Nephron progenitor cell (in vitro differentiated cells): ENCODE results near the gene CALHM1.

Source experiments
- DNase-seq: peaks from one replicate; pipeline ENCODE4 v3.0.0; 2021
- H3K27ac Mint-ChIP-seq: 2 replicates; pipeline ENCODE4 v1.8.0; 2021; ENCODE audit warnings: mild to moderate bottlenecking, moderate library complexity, mixed read lengths
- H3K27me3 Mint-ChIP-seq: 2 replicates; pipeline ENCODE4 v1.8.0; 2021; ENCODE audit warnings: mild to moderate bottlenecking, low read depth, mixed read lengths; ENCODE audit not compliant: poor library complexity
- H3K36me3 Mint-ChIP-seq: 2 replicates; pipeline ENCODE4 v1.8.0; 2021; ENCODE audit warnings: low read depth, mixed read lengths
- H3K4me1 Mint-ChIP-seq: 2 replicates; pipeline ENCODE4 v1.8.0; 2021; ENCODE audit warnings: mixed read lengths
- H3K4me3 Mint-ChIP-seq: 2 replicates; pipeline ENCODE4 v1.8.0; 2021; ENCODE audit warnings: mild to moderate bottlenecking, moderate library complexity, mixed read lengths
- H3K9me3 Mint-ChIP-seq: 2 replicates; pipeline ENCODE4 v1.8.0; 2021; ENCODE audit warnings: mild to moderate bottlenecking, moderate library complexity, mixed read lengths
- TF ChIP-seq, protein P1 (sequence below): fragments of 200-600 bp; sonication (generic); IDR thresholded peaks from 2 replicates; pipeline ENCODE4 v1.5.0; 2021; ENCODE audit warnings: antibody characterized with exemption

The CALHM1 gene

DNA sequence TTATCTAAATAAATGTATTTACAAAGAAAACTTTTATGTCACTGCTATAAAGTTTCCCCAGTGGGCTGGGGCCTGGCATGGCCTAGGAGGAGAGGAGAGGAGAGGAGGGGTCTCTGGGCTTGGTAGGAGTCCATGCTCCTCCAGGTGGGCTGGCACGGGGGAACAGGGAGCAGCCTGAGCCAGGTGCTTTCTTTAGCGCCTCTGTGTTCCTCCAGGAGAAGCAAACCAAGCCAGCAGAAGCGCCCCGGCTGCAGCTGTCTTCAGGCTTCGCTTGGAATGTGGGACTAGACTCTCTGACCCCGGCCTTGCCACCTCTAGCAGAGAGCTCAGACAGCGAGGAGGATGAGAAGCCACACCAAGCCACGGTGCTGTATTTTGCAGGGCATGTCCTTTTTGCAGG lies 17.1 kb downstream of the CALHM1 start:
- Mint-ChIP-seq H3K36me3 (peaks cover 57% of the 10 kb centered on the region), H3K27ac (peak overlapping the region; percentile 54), H3K9me3 (no peaks in the 10 kb centered on the region), H3K27me3 (no peaks in the 10 kb centered on the region), H3K4me1 (no peaks in the 10 kb centered on the region), H3K4me3 (no peak overlapping the region)
- TF ChIP-seq, protein P1, sequence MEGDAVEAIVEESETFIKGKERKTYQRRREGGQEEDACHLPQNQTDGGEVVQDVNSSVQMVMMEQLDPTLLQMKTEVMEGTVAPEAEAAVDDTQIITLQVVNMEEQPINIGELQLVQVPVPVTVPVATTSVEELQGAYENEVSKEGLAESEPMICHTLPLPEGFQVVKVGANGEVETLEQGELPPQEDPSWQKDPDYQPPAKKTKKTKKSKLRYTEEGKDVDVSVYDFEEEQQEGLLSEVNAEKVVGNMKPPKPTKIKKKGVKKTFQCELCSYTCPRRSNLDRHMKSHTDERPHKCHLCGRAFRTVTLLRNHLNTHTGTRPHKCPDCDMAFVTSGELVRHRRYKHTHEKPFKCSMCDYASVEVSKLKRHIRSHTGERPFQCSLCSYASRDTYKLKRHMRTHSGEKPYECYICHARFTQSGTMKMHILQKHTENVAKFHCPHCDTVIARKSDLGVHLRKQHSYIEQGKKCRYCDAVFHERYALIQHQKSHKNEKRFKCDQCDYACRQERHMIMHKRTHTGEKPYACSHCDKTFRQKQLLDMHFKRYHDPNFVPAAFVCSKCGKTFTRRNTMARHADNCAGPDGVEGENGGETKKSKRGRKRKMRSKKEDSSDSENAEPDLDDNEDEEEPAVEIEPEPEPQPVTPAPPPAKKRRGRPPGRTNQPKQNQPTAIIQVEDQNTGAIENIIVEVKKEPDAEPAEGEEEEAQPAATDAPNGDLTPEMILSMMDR = no peak
- no peak for DNase-seq

DNA sequence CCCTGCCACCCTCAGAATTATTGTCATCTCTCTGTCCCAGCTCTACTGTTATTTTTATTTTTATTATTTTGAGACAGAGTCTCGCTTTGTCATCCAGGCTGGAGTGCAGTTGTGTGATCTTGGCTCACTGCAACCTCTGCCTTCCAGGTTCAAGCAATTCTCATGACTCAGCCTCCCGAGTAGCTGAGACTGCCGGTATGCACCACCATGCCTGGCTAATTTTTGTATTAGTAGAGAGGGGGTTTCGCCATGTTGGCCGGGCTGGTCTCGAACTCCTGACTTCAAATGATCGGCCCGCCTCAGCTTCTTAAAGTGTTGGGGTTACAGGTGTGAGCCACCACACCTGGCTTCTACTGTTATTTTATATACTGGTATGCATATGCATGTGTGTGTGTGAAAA lies 17.5 kb downstream of the CALHM1 start:
- H3K4me3 Mint-ChIP-seq = no peak overlapping the region
- DNase-seq = no peak
- TF ChIP-seq, protein P1 = no peak

DNA sequence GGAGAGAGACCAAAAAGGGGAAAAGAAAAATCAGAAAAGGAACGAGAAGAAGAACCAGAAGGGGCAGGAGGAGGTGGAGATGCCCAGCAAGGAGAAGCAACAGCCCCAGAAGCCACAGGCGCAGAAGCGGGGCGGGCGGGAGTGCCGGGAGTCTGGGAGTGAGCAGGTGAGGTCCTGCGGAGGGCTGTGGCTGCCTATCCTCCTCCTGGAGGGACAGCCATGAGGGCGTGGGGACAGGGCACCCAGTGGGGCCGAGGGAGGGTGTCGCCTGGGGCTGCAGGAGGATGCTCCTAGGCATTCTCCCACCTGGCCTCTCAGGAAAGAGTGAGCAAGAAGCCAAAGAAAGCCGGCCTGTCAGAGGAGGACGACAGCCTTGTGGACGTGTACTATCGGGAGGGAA lies 18.3 kb downstream of the CALHM1 start:
- DNase-seq = no peak
- H3K27ac Mint-ChIP-seq = no peak overlapping the region
- H3K4me1 Mint-ChIP-seq = no peaks in the 10 kb centered on the region
- peaks cover 67% of the 10 kb centered on the region for H3K36me3 Mint-ChIP-seq
- TF ChIP-seq, protein P1 = no peak
- H3K9me3 Mint-ChIP-seq = no peaks in the 10 kb centered on the region
- no peaks in the 10 kb centered on the region for H3K27me3 Mint-ChIP-seq
- H3K4me3 Mint-ChIP-seq = no peak overlapping the region

More for the DNA sequence above, 17.5 kb downstream of the CALHM1 start:
- Mint-ChIP-seq H3K27me3 (no peaks in the 10 kb centered on the region), H3K27ac (no peak overlapping the region), H3K4me1 (no peaks in the 10 kb centered on the region), H3K36me3 (peaks cover 61% of the 10 kb centered on the region), H3K9me3 (no peaks in the 10 kb centered on the region)

DNA sequence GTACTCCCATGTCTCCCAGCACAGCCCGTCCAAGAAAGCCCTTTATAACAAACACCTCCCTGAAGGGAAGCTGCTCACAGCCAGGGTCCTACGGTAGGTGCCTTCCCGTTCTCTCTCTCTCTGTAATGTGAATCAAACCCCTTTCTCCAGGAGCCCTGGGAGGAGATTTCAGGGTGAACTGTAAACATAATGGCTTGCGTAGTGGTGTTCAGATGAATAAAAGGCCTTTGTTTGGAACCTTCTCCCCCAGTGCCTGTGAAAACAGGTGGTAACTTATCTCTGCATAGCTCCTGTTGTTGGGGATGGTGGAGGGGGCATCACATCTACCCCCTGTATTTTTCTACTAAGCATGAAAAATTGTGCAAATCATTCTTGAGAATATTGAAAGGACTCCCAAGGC lies 18.9 kb downstream of the CALHM1 start:
- H3K4me1 Mint-ChIP-seq = no peaks in the 10 kb centered on the region
- DNase-seq = no peak
- peaks cover 67% of the 10 kb centered on the region for H3K36me3 Mint-ChIP-seq
- TF ChIP-seq, protein P1 = no peak
- H3K27ac Mint-ChIP-seq = peak overlapping the region; percentile 47
- no peak overlapping the region for H3K4me3 Mint-ChIP-seq
- H3K27me3 Mint-ChIP-seq = no peaks in the 10 kb centered on the region
- H3K9me3 Mint-ChIP-seq = no peaks in the 10 kb centered on the region

DNA sequence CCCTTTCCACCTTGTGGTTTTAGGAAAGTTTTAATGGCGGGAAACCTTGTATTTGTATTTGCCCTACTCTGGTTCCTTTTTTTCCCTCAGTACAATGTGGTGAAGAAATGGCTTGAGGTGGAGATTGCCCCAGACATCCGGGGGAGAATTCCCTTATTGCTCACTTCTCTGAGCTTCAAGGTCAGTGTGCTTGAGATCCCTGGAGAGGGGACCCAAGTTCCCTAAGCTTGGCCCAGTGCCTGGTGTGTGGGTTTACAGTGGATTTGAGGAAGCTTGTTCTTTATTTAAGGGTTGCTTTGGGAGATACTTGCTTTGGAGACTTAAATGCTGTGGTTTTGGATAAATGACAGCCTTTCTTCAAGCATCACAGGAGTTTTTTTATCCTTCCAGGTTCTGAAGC lies 24.8 kb downstream of the CALHM1 start:
- no peak for DNase-seq
- Mint-ChIP-seq H3K36me3 (peaks cover 68% of the 10 kb centered on the region), H3K27ac (no peak overlapping the region), H3K27me3 (no peaks in the 10 kb centered on the region), H3K4me1 (no peaks in the 10 kb centered on the region), H3K4me3 (no peak overlapping the region), H3K9me3 (no peaks in the 10 kb centered on the region)
- TF ChIP-seq, protein P1 = no peak

DNA sequence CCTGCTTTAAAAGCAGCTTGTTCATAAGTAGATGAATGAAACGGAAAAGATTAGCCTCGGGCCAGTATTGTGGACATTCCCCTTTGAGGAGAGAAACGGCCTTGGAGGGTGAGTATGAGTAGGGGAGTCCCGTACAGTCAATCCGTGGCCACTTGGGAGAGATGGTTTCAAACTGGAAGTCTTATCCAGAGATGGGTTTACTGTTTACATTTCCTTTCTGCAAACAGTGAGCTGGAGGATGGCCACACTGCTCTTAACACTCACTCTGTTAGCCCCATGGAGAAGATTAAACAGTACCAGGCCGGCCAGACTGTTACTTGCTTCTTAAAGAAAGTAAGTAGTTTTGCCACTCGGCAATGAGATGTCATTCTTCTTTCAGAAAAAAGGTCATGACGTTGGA lies 26.8 kb downstream of the CALHM1 start:
- H3K27ac Mint-ChIP-seq = peak overlapping the region; percentile 21
- no peaks in the 10 kb centered on the region for H3K9me3 Mint-ChIP-seq
- no peaks in the 10 kb centered on the region for H3K4me1 Mint-ChIP-seq
- peaks cover 3% of the 10 kb centered on the region for H3K27me3 Mint-ChIP-seq
- H3K4me3 Mint-ChIP-seq = no peak overlapping the region
- DNase-seq = no peak
- H3K36me3 Mint-ChIP-seq = peaks cover 71% of the 10 kb centered on the region
- TF ChIP-seq, protein P1 = no peak
